ENCODE data around the gene ZC3HAV1L. TPM values are rescaled to one million over a fixed set of nuclear protein-coding genes. Genes with fewer than 3 reads are reported as not detected.

ZC3HAV1L gene
- total and polyA plus RNA-seq, 9 donors, result 2.6 to 46.4 (median 23.6) TPM

GRCh38 chr7:138981332-138982203 lies 54.3 kb downstream of the ZC3HAV1L start, which contains the start of gene KIAA1549:
Gene KIAA1549 (minus strand): TSS chr7:138981389. CDS start chr7:138981269, 120 bp downstream.
- 1 to 2% (median 2%) methylated on average over 45 to 105 of the region's 105 CpGs for WGBS, 3 donors
- H3K36me3 ChIP-seq, result no peaks in the 10 kb centered on the region
- peak within 1 kb of the TSS; percentile 39 to 76 for H3K27ac ChIP-seq
- peak within 1 kb of the TSS; percentile 43 for H3K4me3 ChIP-seq
- H3K27me3 ChIP-seq, result no peaks in the 10 kb centered on the region
- no peaks in the 10 kb centered on the region for H3K9me3 ChIP-seq
- intact Hi-C loops (cut with DNase I), result no loop called here
- peaks cover 2% of the 10 kb centered on the region for H3K4me1 ChIP-seq (ENCODE audit: insufficient read depth)
- DNase-seq, result peak; percentile 58 to 80 (median 71)
- TF ChIP-seq EP300 (IDR thresholded peaks at IDR 0.05) (no peak), CTCF (IDR thresholded peaks at IDR 0.05) (peak in 2 of 3 donors; percentile 25 to 34), POLR2A (IDR thresholded peaks at IDR 0.05) (no peak)

- intact Hi-C loops (cut with DNase I), result no loop called here
- Histone ChIP-seq H3K36me3 (no peaks in the 10 kb centered on the region), H3K9me3 (no peaks in the 10 kb centered on the region), H3K4me1 (ENCODE audit: insufficient read depth) (peaks cover 2% of the 10 kb centered on the region), H3K27ac (peak overlapping the region in 1 of 2 donors; percentile 30), H3K4me3 (peak overlapping the region; percentile 43), H3K27me3 (no peaks in the 10 kb centered on the region)
- 0 to 1% (median 0%) methylated on average over 57 to 68 of the region's 68 CpGs for WGBS, 3 donors
- DNase-seq, result peak in 3 of 5 donors; percentile 20 to 54 (median 41)
- TF ChIP-seq EP300 (IDR thresholded peaks at IDR 0.05), result no peak
- no peak for TF ChIP-seq CTCF (IDR thresholded peaks at IDR 0.05)
- TF ChIP-seq POLR2A (IDR thresholded peaks at IDR 0.05), result no peak
Observed at GRCh38 chr7:138980563-138981291, 55.1 kb downstream of the ZC3HAV1L start.

GRCh38 chr7:138979988-138980562 lies 55.8 kb downstream of the ZC3HAV1L start:
- intact Hi-C loops (cut with DNase I), result no loop called here
- H3K36me3 ChIP-seq, result no peaks in the 10 kb centered on the region
- no peak for DNase-seq
- H3K9me3 ChIP-seq, result no peaks in the 10 kb centered on the region
- H3K27ac ChIP-seq, result no peak overlapping the region
- H3K27me3 ChIP-seq, result no peaks in the 10 kb centered on the region
- peak overlapping the region; percentile 43 for H3K4me3 ChIP-seq
- H3K4me1 ChIP-seq (ENCODE audit: insufficient read depth), result peaks cover 2% of the 10 kb centered on the region
- TF ChIP-seq CTCF (IDR thresholded peaks at IDR 0.05) (no peak), EP300 (IDR thresholded peaks at IDR 0.05) (no peak), POLR2A (IDR thresholded peaks at IDR 0.05) (no peak)
- WGBS, 3 donors, result 22 to 29% (median 25%) methylated on average over 9 of the region's 9 CpGs

- H3K36me3 ChIP-seq, result no peaks in the 10 kb centered on the region
- intact Hi-C loops (cut with DNase I), result no loop called here
Observed at GRCh38 chr7:138979226-138979979, 56.4 kb downstream of the ZC3HAV1L start.

More at GRCh38 chr7:138979226-138979979, 56.4 kb downstream of the ZC3HAV1L start:
- WGBS, 3 donors, result 89 to 91% (median 91%) methylated on average over 6 of the region's 6 CpGs
- Histone ChIP-seq H3K4me3 (no peak overlapping the region), H3K4me1 (ENCODE audit: insufficient read depth) (peaks cover 2% of the 10 kb centered on the region), H3K9me3 (no peaks in the 10 kb centered on the region), H3K27me3 (no peaks in the 10 kb centered on the region), H3K27ac (no peak overlapping the region)
- DNase-seq, result no peak
- no peak for TF ChIP-seq EP300 (IDR thresholded peaks at IDR 0.05)
- TF ChIP-seq CTCF (IDR thresholded peaks at IDR 0.05), result no peak
- TF ChIP-seq POLR2A (IDR thresholded peaks at IDR 0.05), result no peak
